ENCODE results near the gene PKD2. TPM values are rescaled to one million over a fixed set of nuclear protein-coding genes. Genes with fewer than 3 reads are reported as not detected.

Gene PKD2
- total RNA-seq, 1 donor from 2014 or later, result 119 TPM

DNA sequence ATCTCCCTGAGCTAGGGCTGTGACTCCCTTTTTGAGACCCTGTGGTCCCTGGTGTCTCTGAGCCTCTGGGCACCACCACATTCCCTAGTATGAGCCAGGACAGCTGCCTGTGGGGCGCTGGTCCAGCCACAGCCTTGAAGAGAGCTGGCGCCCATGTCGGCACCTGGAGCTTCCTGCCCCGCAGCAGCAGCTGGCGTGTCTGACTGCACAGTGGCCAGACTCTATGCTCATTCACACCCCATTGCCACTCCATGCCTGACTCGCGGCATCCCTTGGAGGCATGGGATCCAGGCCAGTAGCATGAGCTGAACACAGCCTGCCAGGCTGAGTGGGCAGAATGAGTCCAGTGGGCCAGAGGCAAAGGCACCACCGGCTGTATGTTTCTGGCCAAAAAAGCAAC lies 40.2 kb upstream of the PKD2 start:
- H3K27me3 ChIP-seq, result no peaks in the 10 kb centered on the region
- H3K27ac ChIP-seq, result no peak overlapping the region
- DNase-seq (ENCODE audit: low spot score in 2 of 2), result no peak
- H3K4me1 ChIP-seq, result no peaks in the 10 kb centered on the region
- no peaks in the 10 kb centered on the region for H3K9me3 ChIP-seq
- no peaks in the 10 kb centered on the region for H3K36me3 ChIP-seq
- no peak overlapping the region for H3K4me3 ChIP-seq
- TF ChIP-seq, protein P1, sequence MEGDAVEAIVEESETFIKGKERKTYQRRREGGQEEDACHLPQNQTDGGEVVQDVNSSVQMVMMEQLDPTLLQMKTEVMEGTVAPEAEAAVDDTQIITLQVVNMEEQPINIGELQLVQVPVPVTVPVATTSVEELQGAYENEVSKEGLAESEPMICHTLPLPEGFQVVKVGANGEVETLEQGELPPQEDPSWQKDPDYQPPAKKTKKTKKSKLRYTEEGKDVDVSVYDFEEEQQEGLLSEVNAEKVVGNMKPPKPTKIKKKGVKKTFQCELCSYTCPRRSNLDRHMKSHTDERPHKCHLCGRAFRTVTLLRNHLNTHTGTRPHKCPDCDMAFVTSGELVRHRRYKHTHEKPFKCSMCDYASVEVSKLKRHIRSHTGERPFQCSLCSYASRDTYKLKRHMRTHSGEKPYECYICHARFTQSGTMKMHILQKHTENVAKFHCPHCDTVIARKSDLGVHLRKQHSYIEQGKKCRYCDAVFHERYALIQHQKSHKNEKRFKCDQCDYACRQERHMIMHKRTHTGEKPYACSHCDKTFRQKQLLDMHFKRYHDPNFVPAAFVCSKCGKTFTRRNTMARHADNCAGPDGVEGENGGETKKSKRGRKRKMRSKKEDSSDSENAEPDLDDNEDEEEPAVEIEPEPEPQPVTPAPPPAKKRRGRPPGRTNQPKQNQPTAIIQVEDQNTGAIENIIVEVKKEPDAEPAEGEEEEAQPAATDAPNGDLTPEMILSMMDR (IDR thresholded peaks at IDR 0.05), result no peak
- intact Hi-C loops (cut with DNase I), result no loop called here

DNA sequence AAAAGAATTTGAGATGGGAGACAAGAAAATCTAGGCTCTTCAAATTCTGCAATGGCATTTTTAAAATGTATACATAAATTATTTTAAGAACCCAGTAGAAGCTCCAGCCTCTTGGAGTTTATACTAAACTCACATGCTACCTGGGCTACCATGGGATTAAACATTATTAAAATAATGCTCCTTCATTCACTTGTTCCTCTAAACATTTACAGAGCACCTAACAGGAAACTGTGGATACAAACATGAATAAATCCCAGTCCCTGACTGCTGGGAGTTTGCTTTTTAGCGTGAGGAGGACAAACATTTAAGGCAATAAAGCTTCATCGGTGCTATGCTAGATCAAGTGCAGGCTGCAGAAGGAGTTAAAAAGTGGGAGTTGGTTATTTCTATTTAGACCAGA lies 37.3 kb upstream of the PKD2 start:
- no peaks in the 10 kb centered on the region for H3K36me3 ChIP-seq
- no peaks in the 10 kb centered on the region for H3K4me1 ChIP-seq
- intact Hi-C loops (cut with DNase I), result loop anchor here (5.0 to 10.0 kb wide), 2 partner anchors 242 to 295 kb away; no protein-coding TSS in a partner anchor
- H3K4me3 ChIP-seq, result no peak overlapping the region
- TF ChIP-seq, protein P1 (IDR thresholded peaks at IDR 0.05), result no peak
- H3K9me3 ChIP-seq, result no peaks in the 10 kb centered on the region
- no peak for DNase-seq (ENCODE audit: low spot score in 2 of 2)
- no peak overlapping the region for H3K27ac ChIP-seq
- H3K27me3 ChIP-seq, result no peaks in the 10 kb centered on the region

DNA sequence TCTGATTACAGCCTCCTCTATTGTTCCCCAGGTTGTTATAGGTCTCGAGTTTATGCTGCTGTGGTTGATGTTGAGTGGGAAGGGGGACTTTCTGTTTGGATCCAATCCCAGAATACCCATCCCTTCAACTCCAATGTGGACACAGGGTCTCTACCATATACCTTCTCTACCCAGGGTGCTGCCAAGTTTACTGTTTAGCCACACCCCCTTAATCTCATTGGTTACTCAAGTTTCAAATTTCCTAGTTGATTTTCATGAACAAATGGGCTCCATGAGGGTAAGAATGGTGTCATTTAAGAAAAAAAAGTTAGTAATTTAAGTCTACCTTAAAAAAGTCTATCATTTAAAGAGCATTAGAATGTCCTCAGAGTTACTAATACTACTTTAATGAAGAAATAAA lies 35.6 kb upstream of the PKD2 start:
- no peaks in the 10 kb centered on the region for H3K4me1 ChIP-seq
- DNase-seq (ENCODE audit: low spot score in 2 of 2), result no peak
- no peaks in the 10 kb centered on the region for H3K27me3 ChIP-seq
- H3K9me3 ChIP-seq, result no peaks in the 10 kb centered on the region
- H3K27ac ChIP-seq, result no peak overlapping the region
- no peaks in the 10 kb centered on the region for H3K36me3 ChIP-seq
- intact Hi-C loops (cut with DNase I), result loop anchor here (5.0 to 10.0 kb wide), 2 partner anchors 240 to 297 kb away; no protein-coding TSS in a partner anchor
- TF ChIP-seq, protein P1 (IDR thresholded peaks at IDR 0.05), result no peak
- no peak overlapping the region for H3K4me3 ChIP-seq

DNA sequence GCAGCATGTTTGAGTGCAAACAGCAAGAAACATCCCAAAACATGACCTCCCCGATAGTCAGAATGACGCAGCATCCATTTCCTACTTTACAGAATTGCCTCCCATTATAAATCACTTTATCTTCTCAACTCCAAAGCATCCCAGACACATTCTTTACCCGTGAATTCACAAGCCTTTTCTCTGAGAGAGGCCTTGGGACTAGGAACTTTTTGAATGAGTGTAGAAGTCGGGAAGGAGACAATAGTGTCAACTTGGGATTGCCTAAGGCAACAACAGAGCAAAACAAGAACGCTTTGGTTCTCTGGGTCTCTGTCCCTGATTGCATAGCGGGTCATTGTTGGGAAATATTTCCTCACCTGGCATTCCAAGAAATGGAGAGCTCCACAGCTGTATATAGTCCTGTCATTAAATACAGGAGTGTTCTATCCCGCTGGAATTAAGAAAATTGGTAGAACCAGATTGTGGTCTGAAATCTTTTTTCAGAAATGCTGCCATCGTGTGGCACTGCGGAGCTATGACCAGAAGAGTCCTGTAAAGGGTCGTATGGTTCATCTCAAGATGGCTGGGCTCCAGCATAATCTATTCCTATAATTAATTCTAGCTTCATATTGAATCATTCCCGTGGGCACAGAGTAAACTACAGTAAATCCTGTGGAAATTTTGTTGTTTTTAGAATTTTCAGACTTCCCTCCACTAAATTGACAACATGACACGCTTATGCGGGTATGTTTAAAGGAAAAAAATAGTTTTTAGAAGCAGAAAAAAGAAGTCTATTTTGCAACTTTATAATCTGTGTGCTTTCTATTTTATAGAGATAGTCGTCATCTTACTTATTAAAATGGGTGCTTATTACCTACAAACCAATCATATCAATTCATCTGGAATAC lies 33.9 kb upstream of the PKD2 start:
- peak in 1 of 2 donors; percentile 73 for DNase-seq (ENCODE audit: low spot score in 2 of 2)
- intact Hi-C loops (cut with DNase I), result loop anchor here (1.0 to 10.0 kb wide), 3 partner anchors 120 to 299 kb away; no protein-coding TSS in a partner anchor
- TF ChIP-seq, protein P1 (IDR thresholded peaks at IDR 0.05), result peak; percentile 67 to 86 (median 73)
- H3K27ac ChIP-seq, result no peak overlapping the region
- H3K36me3 ChIP-seq, result no peaks in the 10 kb centered on the region
- H3K4me3 ChIP-seq, result peak overlapping the region in 1 of 2 donors; percentile 18
- no peaks in the 10 kb centered on the region for H3K9me3 ChIP-seq
- no peaks in the 10 kb centered on the region for H3K4me1 ChIP-seq
- H3K27me3 ChIP-seq, result no peaks in the 10 kb centered on the region

DNA sequence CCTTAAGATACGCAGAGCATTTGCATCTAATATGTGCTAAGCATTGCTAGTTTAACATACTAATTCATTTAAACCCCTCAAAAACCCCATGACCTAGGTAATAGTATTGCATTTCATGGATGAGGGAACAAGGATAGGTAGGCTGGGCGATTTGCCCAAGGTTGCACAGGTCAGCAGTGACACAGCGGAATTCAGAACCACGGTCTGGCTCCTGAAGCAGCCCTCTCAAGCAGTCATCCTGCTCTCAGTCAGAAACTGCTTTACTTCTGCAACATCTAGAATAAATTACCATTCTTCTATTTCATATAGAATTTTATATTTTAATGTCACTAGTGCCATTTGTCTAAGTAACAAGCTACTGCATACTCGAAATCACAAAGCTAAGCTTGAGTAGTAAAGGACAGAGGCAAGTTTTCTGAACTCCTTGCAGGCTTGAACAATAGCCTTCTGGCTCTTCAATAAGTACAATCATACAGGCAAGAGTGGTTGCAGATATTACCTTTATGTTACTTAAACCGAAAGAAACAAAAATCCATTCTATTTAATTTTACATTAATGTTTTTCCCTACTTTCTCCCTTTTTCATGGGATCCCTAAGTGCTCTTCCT lies 32.5 kb upstream of the PKD2 start:
- intact Hi-C loops (cut with DNase I), result loop anchor here (5.0 to 10.0 kb wide), 2 partner anchors 237 to 300 kb away; no protein-coding TSS in a partner anchor
- Histone ChIP-seq H3K27me3 (no peaks in the 10 kb centered on the region), H3K4me1 (no peaks in the 10 kb centered on the region), H3K36me3 (no peaks in the 10 kb centered on the region), H3K4me3 (no peak overlapping the region), H3K27ac (no peak overlapping the region), H3K9me3 (no peaks in the 10 kb centered on the region)
- TF ChIP-seq, protein P1 (IDR thresholded peaks at IDR 0.05), result no peak
- no peak for DNase-seq (ENCODE audit: low spot score in 2 of 2)
